HepG2 (cell line): Measurements from ENCODE around the gene MARCHF9. TPM values are rescaled to one million over a fixed set of nuclear protein-coding genes. Genes with fewer than 3 reads are reported as not detected.
A peak's percentile ranks its signal among the peaks of the same experiment; 100 is the strongest.

ENCODE experiments used
- ATAC-seq: fragments of 200-7000 bp; cut with Tn5 transposase; 3 replicates; pipeline ENCODE4 v1.9.1; 2020; ENCODE audit warnings: mild to moderate bottlenecking, moderate library complexity
- BruUV-seq: library from RNA; stranded (reverse); fragments of 400-500 nt; replicated peaks from 2 replicates; lab custom pipeline; 2021; lab: Mats Ljungman, UMichigan
- CTCF ChIA-PET: fragments of 300-600 bp; formaldehyde crosslinking; extraction: SDS; loops from one replicate; lab custom pipeline; 2021; ENCODE audit warnings: low total read pairs, inconsistent platforms, low intra/inter-chr PET ratio; lab: Yijun Ruan, JAX
- POLR2A ChIA-PET: fragments of 350-600 bp; sonication (Branson Sonifier 250); formaldehyde crosslinking; loops from one replicate; lab custom pipeline; 2020; ENCODE audit warnings: antibody characterized with exemption, inconsistent platforms; lab: Yijun Ruan, JAX
- DNase-seq: peaks from one replicate; pipeline ENCODE4 v3.0.0-alpha.2; 2015; ENCODE audit warnings: low spot score
- FAIRE-seq: peaks from 3 replicates; lab custom pipeline; 2011; peaks lifted over from hg19 to GRCh38; lab: Jason Lieb, UNC
- H2AFZ ChIP-seq: one replicate; pipeline ENCODE4 v1.6.1; 2011; ENCODE audit warnings: low read length, inconsistent platforms
- H3K27ac ChIP-seq: fragments of 300-600 bp; 3 replicates; pipeline ENCODE4 v1.8.0; 2011; ENCODE audit warnings: mixed run types, mild to moderate bottlenecking, mixed read lengths, low read length, inconsistent platforms; ENCODE audit not compliant: insufficient read depth; ENCODE audit errors: extremely low read length
- H3K27me3 ChIP-seq, 2 experiments: fragments of 200-600 bp in 1 of 2; 2 replicates in 1 of 2; 3 replicates in 1 of 2; pipeline versions ENCODE4 v1.6.0 to v1.8.0; 2011; ENCODE audit warnings: low read length in 2 of 2, mild to moderate bottlenecking in 2 of 2, moderate library complexity in 2 of 2, inconsistent platforms in 1 of 2; ENCODE audit not compliant: insufficient read depth in 2 of 2, control insufficient read depth in 1 of 2
- H3K36me3 ChIP-seq, 2 experiments: fragments of 200-600 bp in 1 of 2; replicated peaks in 1 of 2; 2 replicates in 1 of 2; 3 replicates in 1 of 2; pipeline versions ENCODE4 v1.5.1 to v1.8.0; 2011; ENCODE audit warnings: low read length in 2 of 2, inconsistent platforms in 1 of 2; ENCODE audit not compliant: insufficient read depth in 2 of 2, control insufficient read depth in 1 of 2
- H3K4me1 ChIP-seq: 2 replicates; pipeline ENCODE4 v1.5.1; 2012; ENCODE audit warnings: low read length, inconsistent platforms; ENCODE audit not compliant: insufficient read depth
- H3K4me2 ChIP-seq: 2 replicates; pipeline ENCODE4 v1.6.0; 2011; ENCODE audit warnings: low read depth, low read length, inconsistent platforms
- H3K4me3 ChIP-seq, 3 experiments: fragments of 200-600 bp in 1 of 3; sonication (generic), shearing (Covaris generic) in 1 of 3; replicated peaks in 1 of 3; 2 replicates each; pipeline ENCODE4 v1.5.1; 2011 to 2016; ENCODE audit warnings: low read length in 3 of 3, inconsistent platforms in 2 of 3, low read depth in 2 of 3, mild to moderate bottlenecking in 2 of 3, control low read depth in 1 of 3, mixed read lengths in 1 of 3; ENCODE audit not compliant: insufficient read depth in 1 of 3
- H3K79me2 ChIP-seq: one replicate; pipeline ENCODE4 v1.6.1; 2011; ENCODE audit warnings: low read length, inconsistent platforms; ENCODE audit not compliant: insufficient read depth
- H3K9ac ChIP-seq: 2 replicates; pipeline ENCODE4 v1.6.0; 2011; ENCODE audit warnings: mild to moderate bottlenecking, low read depth, low read length, inconsistent platforms; ENCODE audit not compliant: insufficient read depth
- H3K9me3 ChIP-seq: 2 replicates; pipeline ENCODE4 v1.5.1; 2012; ENCODE audit warnings: mild to moderate bottlenecking, low read length
- H4K20me1 ChIP-seq: 2 replicates; pipeline ENCODE4 v1.6.0; 2011; ENCODE audit warnings: inconsistent platforms, mild to moderate bottlenecking, low read length, moderate library complexity; ENCODE audit not compliant: insufficient read depth
- ATF7 ChIP-seq, 2 experiments: fragments of 450-650 bp in 1 of 2; sonication (generic) in 1 of 2; formaldehyde crosslinking in 1 of 2; IDR thresholded peaks; 2 replicates each; pipeline versions ENCODE4 v1.4.0 to v1.6.1; 2016 to 2020; ENCODE audit warnings: antibody characterized with exemption in 1 of 2, mild to moderate bottlenecking in 1 of 2, missing genetic modification reagents in 1 of 2
- FIP1L1 ChIP-seq: fragments of 200-400 bp; formaldehyde crosslinking; IDR thresholded peaks from 2 replicates; pipeline ENCODE4 v1.6.1; 2018; ENCODE audit warnings: low read depth, mild to moderate bottlenecking, low read length, moderate library complexity, borderline replicate concordance; ENCODE audit not compliant: insufficient read depth
- YY1 ChIP-seq: IDR thresholded peaks from 2 replicates; pipeline ENCODE4 v1.6.1; 2011; ENCODE audit warnings: low read length, low read depth, moderate library complexity, mild to moderate bottlenecking; ENCODE audit not compliant: insufficient read depth, insufficient replicate concordance
- ZNF333 ChIP-seq: sonication (generic); formaldehyde crosslinking; IDR thresholded peaks from 2 replicates; pipeline ENCODE4 v1.4.0; 2020; ENCODE audit warnings: mild to moderate bottlenecking, missing genetic modification reagents, borderline replicate concordance
- ZNF510 ChIP-seq: sonication (generic); formaldehyde crosslinking; IDR thresholded peaks from 2 replicates; pipeline ENCODE4 v1.4.0; 2020; ENCODE audit warnings: low read depth, mild to moderate bottlenecking, missing genetic modification reagents
- ZNF577 ChIP-seq: sonication (generic); formaldehyde crosslinking; IDR thresholded peaks from 2 replicates; pipeline ENCODE4 v1.4.0; 2020; ENCODE audit warnings: mild to moderate bottlenecking, low read depth, missing genetic modification reagents, borderline replicate concordance
- WGBS: methylation state at CpG from one replicate; pipeline ENCODE4 v1.1.6; 2017; ENCODE audit warnings: low lambda C conversion rate; 5-methylcytosine and 5-hydroxymethylcytosine counted together
- in situ Hi-C: cut with HindIII; loops from 2 replicates; pipeline ENCODE4 v1.10.0; 2017; ENCODE audit warnings: low pct_unique_long_range_greater_than_20kb; ENCODE audit not compliant: extremely low pct_ligation_motif_present
- intact Hi-C: fragments of 100-400 bp; cut with micrococcal nuclease; formaldehyde crosslinking; loops from one replicate; pipeline ENCODE4 v1.10.0; 2022; ENCODE audit not compliant: unreplicated experiment
- polyA plus RNA-seq, 8 experiments: library from polyadenylated mRNA; depleted of rRNA in 3 of 8; stranded (reverse) in 7 of 8; unstranded in 1 of 8; fragments of >200 nt; fragmentation: Illumina TruSeq in 4 of 8; extraction: Trizol in 4 of 8; gene quantifications; 2 replicates each; pipeline versions ENCODE4 v1.2.1 to v1.2.3, GENCODE V29; 2011 to 2016; ENCODE audit warnings: low read depth in 4 of 8, missing spikeins in 1 of 8, mixed read lengths in 1 of 8; ENCODE audit not compliant: insufficient read depth in 1 of 8
- total RNA-seq, 5 experiments: library from RNA; depleted of rRNA; stranded (reverse); fragments of >200 nt; fragmentation: Illumina TruSeq; extraction: Trizol; gene quantifications; 2 replicates each; pipeline ENCODE4 v1.2.3, GENCODE V29; 2016; ENCODE audit warnings: low read depth in 1 of 5
- TF ChIP-seq, protein P1 (sequence below): sonication (generic); formaldehyde crosslinking; IDR thresholded peaks from 2 replicates; pipeline ENCODE4 v1.5.1; 2020; ENCODE audit warnings: missing genetic modification reagents, mild to moderate bottlenecking, borderline replicate concordance

MARCHF9 gene
- total and polyA plus RNA-seq, 2 of the 13 experiments (the other 11 are each of a cell fraction or from before 2014, with no cell fraction given), result 5.7 to 9.6 TPM

DNA sequence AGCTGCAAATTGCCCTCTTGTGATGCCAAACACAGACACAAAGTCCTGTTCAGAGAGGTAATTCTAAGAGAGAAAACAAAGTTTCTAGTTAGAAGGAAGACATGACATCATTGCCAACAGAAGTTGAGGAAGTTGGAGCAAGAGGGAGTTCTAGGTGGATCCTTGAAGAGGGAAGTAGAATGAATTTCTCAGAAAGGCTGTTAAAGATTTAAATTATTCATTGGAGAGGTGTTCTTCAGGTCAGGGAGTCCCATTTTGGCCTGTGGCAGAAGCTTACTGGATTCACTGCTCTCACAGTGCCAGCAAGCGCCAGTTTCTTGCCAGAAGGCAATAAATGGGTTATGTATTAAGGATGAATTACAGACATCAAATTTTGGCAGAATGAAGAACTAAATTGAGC lies 43.0 kb downstream of the MARCHF9 start:
- CTCF ChIA-PET, result no interaction called here
- 100% methylated on average over 1 of the region's 1 CpG for WGBS

DNA sequence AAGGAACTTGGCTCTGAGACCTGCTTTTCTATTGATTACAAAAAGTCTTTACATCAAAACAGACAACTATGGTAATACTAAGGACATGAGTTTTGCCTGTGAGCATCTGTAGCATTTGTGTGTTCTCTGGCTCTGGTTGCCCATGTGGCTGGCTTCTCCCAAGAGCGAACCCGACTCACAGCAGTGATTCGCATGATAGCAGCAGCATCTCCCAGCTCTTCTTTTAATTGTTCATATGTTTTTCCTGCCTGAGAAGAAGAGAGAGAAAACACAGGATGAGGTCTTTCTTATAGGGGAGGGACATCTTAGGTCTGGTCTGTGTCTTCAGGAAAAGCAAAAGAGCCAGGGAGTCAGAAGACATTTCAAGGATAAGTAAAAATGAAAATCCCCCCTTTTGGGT lies 46.1 kb downstream of the MARCHF9 start:
- Histone ChIP-seq H3K9me3 (no peaks in the 10 kb centered on the region), H3K36me3 (peaks cover 8 to 35% of the 10 kb centered on the region in 2 experiments), H3K4me2 (no peak overlapping the region)
- CTCF ChIA-PET, result interaction anchor here (0.7 kb wide), 1 partner anchor 104 kb away, joined by 3 read pairs; no protein-coding TSS in a partner anchor
- no peak for TF ChIP-seq ZNF333 (CRISPR knock-in tag)
- no peak for TF ChIP-seq FIP1L1
- no peak for TF ChIP-seq YY1
- TF ChIP-seq ZNF577 (CRISPR knock-in tag), result no peak
- TF ChIP-seq, protein P1, sequence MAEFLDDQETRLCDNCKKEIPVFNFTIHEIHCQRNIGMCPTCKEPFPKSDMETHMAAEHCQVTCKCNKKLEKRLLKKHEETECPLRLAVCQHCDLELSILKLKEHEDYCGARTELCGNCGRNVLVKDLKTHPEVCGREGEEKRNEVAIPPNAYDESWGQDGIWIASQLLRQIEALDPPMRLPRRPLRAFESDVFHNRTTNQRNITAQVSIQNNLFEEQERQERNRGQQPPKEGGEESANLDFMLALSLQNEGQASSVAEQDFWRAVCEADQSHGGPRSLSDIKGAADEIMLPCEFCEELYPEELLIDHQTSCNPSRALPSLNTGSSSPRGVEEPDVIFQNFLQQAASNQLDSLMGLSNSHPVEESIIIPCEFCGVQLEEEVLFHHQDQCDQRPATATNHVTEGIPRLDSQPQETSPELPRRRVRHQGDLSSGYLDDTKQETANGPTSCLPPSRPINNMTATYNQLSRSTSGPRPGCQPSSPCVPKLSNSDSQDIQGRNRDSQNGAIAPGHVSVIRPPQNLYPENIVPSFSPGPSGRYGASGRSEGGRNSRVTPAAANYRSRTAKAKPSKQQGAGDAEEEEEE (CRISPR knock-in tag), result no peak
- TF ChIP-seq, all 625 proteins: peak for 0
- H3K9ac ChIP-seq, result no peak overlapping the region
- FAIRE-seq, result no peak
- BruUV-seq, result no TSS peak
- H4K20me1 ChIP-seq, result 0 out of 2 replicates have a peak, but pooled peaks cover 3% of the 10 kb centered on the region
- POLR2A ChIA-PET, result no interaction called here
- H3K27me3 ChIP-seq, result no peaks in the 10 kb centered on the region
- H3K79me2 ChIP-seq, result no peaks in the 10 kb centered on the region
- DNase-seq, result no peak
- no peaks in the 10 kb centered on the region for H3K4me1 ChIP-seq
- ATAC-seq, result no peak
- H3K4me3 ChIP-seq, result no peak overlapping the region
- in situ Hi-C loops, result no loop called here
- no peak overlapping the region for H3K27ac ChIP-seq
- WGBS, result 100% methylated on average over 3 of the region's 3 CpGs
- no peak overlapping the region for H2AFZ ChIP-seq
- intact Hi-C loops, result no loop called here

More for the DNA sequence above, 43.0 kb downstream of the MARCHF9 start:
- H3K9me3 ChIP-seq, result no peaks in the 10 kb centered on the region
- ATAC-seq (no peak), DNase-seq (no peak), FAIRE-seq (no peak)
- in situ Hi-C loops, result no loop called here
- no peaks in the 10 kb centered on the region for H4K20me1 ChIP-seq
- H3K27me3 ChIP-seq, result no peaks in the 10 kb centered on the region
- no peak overlapping the region for H3K9ac ChIP-seq
- H3K4me2 ChIP-seq, result no peak overlapping the region
- POLR2A ChIA-PET, result no interaction called here
- no TSS peak for BruUV-seq
- no peak overlapping the region for H2AFZ ChIP-seq
- no peaks in the 10 kb centered on the region for H3K79me2 ChIP-seq
- intact Hi-C loops, result no loop called here
- TF ChIP-seq ATF7 (IDR thresholded peaks at IDR 0.05) (peak; percentile 20; the same call in 1 of the 2 replicates), ATF7 (CRISPR knock-in tag; IDR thresholded peaks at IDR 0.05) (no peak), ZNF510 (no peak)
- H3K36me3 ChIP-seq, result peaks cover 11 to 55% of the 10 kb centered on the region in 2 experiments
- H3K4me1 ChIP-seq, result no peaks in the 10 kb centered on the region
- H3K27ac ChIP-seq, result no peak overlapping the region
- H3K4me3 ChIP-seq, result no peak overlapping the region
